Ecto neural progenitor cell (in vitro differentiated cells): ENCODE measurements around the gene MAP3K4.
"Not testable (repeated sequence)": the region's sequence is repeated elsewhere in the genome, so short reads cannot be mapped to it uniquely, and the experiment has no call there.

Source experiments
- DNase-seq: peaks from one replicate; pipeline ENCODE4 v3.0.0-alpha.2; 2018; ENCODE audit warnings: low spot score

MAP3K4 gene

GRCh38 chr6:161082215-161082614 is 90.6 kb downstream of the MAP3K4 start:
- DNase-seq, result no peak

GRCh38 chr6:161085246-161085645 is 93.7 kb downstream of the MAP3K4 start:
- DNase-seq, result no peak

DNA sequence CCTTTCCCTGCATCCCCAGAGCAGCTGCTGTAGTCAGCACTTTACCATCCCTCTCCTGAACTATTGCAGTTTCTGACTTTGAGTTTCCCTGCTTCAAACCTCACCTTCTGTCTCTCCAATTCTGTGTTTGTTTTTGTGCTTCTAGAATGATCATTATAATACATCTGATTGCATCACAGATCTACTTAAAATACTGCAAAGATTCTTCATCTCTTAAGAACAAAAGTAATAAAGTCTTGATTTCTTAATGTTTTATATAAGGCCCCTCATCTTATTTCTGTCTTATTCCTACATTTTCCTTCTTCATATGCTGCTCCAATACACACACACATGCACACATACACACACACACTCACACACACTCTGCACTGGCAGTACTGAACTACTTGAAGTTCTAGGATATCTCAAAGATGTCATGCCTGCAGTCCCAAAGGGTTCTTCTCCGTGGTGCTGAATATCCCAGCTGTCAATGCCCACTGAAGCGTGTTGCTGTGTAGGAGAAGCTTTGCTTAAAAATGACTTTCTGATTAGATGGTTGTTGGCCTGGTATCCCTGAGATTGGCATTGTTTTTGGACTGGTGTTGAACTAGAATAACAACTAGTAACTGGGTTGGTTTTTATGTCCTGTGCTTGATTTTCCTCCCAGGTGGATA is 97.2 kb downstream of the MAP3K4 start:
- no peak for DNase-seq

GRCh38 chr6:161091151-161091550 is 99.6 kb downstream of the MAP3K4 start:
- no peak for DNase-seq

DNA sequence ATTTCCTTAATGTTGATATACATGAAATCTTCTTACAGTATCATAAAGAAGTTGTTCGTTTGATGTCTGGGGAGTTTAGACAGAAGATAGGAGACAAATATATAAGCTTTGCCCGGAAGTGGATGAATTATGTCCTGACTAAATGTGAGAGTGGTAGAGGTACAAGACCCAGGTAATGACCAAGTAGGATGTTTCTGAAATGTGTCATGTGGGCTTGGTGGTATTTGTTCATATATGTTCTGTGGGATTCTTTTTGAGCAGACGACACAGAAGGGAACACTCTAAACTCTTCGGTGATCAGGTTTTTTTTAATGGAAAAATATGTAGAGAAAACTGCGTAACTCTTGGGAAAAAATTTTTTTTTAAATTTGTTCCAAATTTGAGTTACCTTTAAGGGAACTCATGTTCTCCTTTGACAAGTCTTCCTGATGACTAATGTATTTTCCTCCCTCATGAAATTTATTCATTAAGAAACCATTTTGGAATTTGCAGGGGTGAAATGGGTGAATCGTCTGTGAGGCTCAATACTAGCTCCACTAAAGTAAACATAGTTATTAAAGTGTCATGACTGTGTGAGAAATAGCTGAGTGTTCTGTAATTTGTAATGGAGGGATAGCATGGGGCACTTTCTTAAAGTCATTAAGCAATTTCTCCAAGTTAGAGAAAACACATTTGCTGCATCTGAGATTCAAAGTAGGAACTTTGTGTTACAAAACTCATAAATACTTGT is 100.6 kb downstream of the MAP3K4 start:
- no peak for DNase-seq

DNA sequence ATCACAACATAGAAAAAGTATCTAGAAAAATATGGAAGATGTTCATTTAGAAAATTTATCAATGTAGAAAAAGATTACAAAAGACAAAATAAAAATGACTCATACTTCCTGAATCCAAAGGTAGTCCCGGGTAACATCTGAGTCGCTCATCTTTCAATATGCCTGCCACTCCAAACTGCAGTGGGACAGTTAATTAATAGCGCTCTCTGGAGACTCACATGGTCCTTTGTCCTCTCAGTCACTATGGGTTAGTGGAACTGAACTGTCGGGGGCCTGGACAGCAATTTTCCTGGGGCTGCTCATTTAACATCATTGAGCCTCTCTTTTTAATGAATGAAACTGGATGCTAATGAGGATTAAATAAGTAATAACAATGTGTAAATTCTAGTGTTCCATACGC is 103.4 kb downstream of the MAP3K4 start:
- no peak for DNase-seq

GRCh38 chr6:161095916-161096315 is 104.3 kb downstream of the MAP3K4 start:
- no peak for DNase-seq

GRCh38 chr6:161100072-161100471 is 108.5 kb downstream of the MAP3K4 start:
- DNase-seq, result no peak

DNA sequence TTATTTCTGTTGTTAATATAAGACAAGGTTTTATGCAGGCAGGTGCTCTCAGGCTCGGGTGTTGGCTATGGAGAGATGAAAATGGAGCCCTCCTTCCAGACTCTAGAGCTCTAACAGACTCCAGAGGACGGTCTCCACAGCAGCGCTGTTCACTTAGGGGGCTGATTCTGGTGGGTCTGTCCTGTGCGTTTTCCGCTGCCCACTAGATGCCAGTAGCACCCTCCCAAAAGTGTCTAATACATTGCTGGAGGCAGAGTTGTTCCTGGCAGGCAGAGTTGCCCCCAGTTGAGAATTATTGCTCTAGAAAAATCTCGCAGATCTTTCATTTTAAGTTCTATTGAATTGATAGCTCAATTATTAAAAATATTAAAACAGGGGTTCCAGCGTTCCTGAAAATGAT is 109.9 kb downstream of the MAP3K4 start:
- DNase-seq, result peak; percentile 53

GRCh38 chr6:161103475-161103874 is 111.9 kb downstream of the MAP3K4 start:
- DNase-seq, result no peak

GRCh38 chr6:161104966-161105365 is 113.4 kb downstream of the MAP3K4 start:
- DNase-seq, result no peak

DNA sequence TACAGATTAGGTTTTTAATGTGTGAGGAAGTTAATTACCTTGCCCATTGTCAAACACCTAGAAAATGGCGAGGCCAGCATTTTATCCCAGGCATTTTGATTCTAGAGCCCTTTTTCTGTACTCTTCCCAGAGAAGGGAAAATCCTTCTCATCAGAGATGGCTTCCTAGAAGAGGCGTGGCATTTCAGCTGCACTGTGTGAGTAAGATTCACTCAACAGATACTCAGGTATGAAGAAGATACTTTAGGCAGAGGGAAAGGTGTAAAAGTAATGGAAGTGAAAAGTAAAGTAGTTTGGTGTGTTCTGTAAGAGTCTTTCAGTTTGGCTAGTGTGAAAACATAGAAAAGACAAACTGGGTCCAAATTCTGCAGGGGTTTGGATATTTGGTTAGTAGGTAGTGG is 113.8 kb downstream of the MAP3K4 start:
- DNase-seq, result no peak

GRCh38 chr6:161107779-161108730 is 116.5 kb downstream of the MAP3K4 start:
- no peak for DNase-seq

DNA sequence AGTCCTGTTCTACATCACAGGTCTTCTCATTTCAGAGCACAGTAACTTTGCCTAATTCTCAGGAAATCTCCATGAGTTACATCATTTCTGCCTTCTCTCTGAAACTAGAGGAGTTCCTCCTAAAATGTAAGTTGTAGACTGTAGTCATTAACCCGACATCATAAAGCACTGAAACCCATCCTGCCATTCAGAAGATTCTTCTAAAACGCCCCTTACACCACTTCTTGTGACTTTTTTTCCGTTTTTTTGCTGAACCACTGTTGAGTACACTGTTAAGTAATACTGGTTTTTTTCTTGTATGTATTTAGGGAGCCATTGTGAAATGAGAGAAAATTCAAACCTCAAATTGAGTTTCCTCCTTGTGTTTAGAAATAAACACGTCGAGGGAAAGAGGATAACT is 117.3 kb downstream of the MAP3K4 start:
- DNase-seq, result no peak

DNA sequence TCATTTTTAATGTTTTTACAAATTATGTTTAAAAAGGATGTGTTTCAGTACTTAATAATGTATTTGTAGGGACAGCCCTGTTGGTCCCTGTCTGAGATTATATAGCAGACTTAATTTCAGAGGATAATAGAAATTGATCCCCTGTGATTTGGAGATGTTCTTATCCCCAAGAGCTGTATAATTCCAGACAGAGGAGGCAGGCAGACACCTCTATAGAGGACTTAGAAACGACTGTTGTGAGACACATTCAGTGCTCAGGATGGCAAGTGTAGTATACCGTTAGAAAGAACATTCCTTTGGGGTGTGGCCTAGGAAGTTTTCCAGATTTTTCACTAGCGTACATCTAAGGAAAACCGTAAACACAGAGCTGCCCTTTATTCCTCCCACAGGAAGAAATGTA is 117.8 kb downstream of the MAP3K4 start:
- DNase-seq, result no peak

DNA sequence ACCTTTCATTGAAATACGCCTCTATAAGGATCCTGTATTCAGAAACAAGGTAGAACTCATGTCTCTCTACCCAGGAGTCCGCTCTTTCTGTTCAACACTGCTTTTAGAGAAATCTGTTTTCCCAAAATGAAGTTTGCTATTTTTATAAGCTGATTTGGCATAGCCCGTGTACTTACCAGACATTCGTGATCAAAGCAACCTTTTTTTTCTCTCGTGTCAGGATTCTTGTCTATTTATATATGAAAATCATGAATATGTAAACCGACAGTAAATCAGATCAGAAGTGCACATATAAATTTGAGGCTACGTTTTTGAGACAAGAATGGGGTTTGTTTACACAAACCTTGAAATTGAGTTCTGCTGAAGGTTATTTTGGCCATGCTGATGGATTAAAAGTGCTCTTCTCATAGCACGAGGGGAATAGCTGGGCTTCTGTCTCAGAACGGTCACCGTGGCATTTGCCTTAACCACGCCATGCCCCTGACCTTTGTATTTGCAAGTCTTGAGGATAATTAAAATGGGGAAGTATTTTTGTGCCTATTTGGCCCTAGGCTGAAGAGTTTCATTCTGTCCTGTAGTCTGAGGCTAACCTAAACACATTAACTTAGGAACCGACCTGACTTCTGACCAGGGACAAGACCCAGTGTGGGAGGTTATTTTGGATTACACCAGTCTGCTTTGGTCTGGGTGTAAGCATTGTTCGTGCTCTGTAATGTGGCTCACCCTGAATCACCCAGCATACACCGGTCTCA is 118.6 kb downstream of the MAP3K4 start:
- no peak for DNase-seq

DNA sequence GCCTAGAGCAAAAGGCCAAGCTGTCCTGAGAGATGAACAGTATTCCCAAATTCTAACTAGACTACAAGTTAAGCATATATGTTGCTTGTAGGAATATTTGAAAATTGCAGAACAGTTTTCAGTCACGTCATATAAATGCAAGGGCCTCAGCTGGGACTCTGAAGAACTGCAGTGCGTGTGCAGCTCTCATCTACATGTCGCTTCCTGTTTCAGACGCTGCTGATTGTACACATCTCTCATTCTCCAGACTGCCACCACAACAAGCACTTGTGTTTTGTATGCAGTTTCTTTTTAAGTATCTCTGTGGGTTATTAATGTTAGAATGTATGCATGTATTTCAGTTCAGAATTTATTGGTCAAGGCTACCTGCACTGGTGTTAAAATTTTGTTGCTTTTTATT is 119.7 kb downstream of the MAP3K4 start:
- no peak for DNase-seq

- no peak for DNase-seq
Observed at GRCh38 chr6:161115468-161115867, 123.9 kb downstream of the MAP3K4 start.

GRCh38 chr6:161116554-161116953 is 125.0 kb downstream of the MAP3K4 start:
- no peak for DNase-seq

DNA sequence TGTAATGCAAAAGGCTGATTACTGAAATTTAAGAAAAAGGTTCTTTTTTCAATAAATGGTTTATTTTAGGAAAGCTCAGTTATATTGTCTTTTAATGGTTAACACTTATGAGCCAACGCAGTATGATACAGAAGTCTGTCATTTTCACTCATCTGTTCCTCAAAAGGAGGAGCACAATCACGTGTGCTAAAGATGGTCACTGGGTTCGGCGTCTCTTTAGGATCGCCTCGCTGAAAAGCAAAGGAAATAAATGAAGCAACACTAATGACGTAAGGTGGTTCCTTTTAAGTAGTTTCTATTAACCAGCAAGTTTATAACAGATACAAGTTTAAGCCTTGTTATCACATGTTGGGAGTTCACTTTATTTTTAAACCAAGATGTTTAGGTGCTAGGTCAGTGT is 125.7 kb downstream of the MAP3K4 start:
- no peak for DNase-seq

DNA sequence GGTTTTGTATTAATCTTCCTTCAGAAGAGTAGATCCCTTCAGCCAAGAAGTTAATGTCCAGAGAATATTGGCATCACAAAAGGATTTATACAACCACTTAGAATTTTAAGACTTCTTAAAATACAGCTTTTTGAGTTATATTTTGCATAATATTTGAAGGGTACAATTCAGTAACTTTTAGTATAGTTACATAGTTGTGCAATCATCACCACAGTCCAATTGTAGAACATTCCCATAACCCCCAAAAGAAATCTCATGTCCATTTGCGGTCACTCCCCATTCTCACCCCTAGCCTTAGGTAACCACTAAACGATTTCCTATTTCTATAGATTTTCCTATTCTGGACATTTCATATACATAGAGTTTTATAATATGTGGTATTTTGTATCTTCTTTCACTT is 126.4 kb downstream of the MAP3K4 start:
- no peak for DNase-seq

DNA sequence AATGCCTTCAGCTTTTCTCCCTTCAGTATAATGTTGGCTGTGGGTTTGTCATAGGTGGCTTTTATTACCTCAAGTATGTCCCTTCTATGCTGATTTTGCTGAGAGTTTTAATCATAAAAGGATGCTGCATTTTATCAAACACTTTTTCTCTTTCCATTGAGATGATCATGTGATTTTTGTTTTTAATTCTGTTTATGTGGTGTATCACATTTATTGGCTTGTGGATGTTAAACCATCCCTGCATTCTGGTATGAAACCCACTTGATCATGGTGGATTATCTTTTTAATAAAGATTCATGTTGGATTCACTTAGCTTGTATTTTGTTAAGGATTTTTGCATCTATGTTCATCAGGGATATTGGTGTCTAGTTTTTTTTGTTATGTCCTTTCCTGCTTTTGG is 131.8 kb downstream of the MAP3K4 start:
- not testable (repeated sequence) for DNase-seq
